CD1c-positive myeloid dendritic cell (primary cell): ENCODE results near the gene RFX4.
"Not testable (repeated sequence)": the region's sequence is repeated elsewhere in the genome, so short reads cannot be mapped to it uniquely, and the experiment has no call there.

Source experiments
- DNase-seq: peaks from one replicate; pipeline ENCODE4 v3.0.0-alpha.2; 2016; ENCODE audit errors: extremely low spot score

Gene RFX4

GRCh38 chr12:106726603-106727202 lies 143.9 kb downstream of the RFX4 start:
- DNase-seq = not testable (repeated sequence)

- DNase-seq = no peak
These were observed 146.8 kb downstream of the RFX4 start for GRCh38 chr12:106729611-106730010.

- DNase-seq = no peak
These were observed 150.1 kb downstream of the RFX4 start for GRCh38 chr12:106732890-106733289.

- DNase-seq = no peak
These were observed 150.9 kb downstream of the RFX4 start for GRCh38 chr12:106733660-106734059.

GRCh38 chr12:106736051-106736957 lies 153.5 kb downstream of the RFX4 start:
- no peak for DNase-seq

- DNase-seq = no peak
These were observed 156.5 kb downstream of the RFX4 start for GRCh38 chr12:106739318-106739717.

GRCh38 chr12:106739815-106740530 lies 157.2 kb downstream of the RFX4 start:
- peak; percentile 27 for DNase-seq

- DNase-seq = peak; percentile 63
These were observed 158.0 kb downstream of the RFX4 start for GRCh38 chr12:106740818-106741217.

- DNase-seq = no peak
These were observed 158.4 kb downstream of the RFX4 start for GRCh38 chr12:106741247-106741646.

GRCh38 chr12:106743270-106743988 lies 160.6 kb downstream of the RFX4 start:
- DNase-seq = no peak

- DNase-seq = peak; percentile 27
These were observed 161.8 kb downstream of the RFX4 start for GRCh38 chr12:106744600-106744999.

- DNase-seq = no peak
These were observed 162.5 kb downstream of the RFX4 start for GRCh38 chr12:106745181-106745745.

- DNase-seq = no peak
These were observed 165.2 kb downstream of the RFX4 start for GRCh38 chr12:106747973-106748436.

- no peak for DNase-seq
These were observed 167.7 kb downstream of the RFX4 start for GRCh38 chr12:106750524-106750923.

- no peak for DNase-seq
These were observed 170.7 kb downstream of the RFX4 start for GRCh38 chr12:106753526-106753925.

- no peak for DNase-seq
These were observed 171.5 kb downstream of the RFX4 start for GRCh38 chr12:106754331-106754730.

- DNase-seq = no peak
These were observed 175.0 kb downstream of the RFX4 start for GRCh38 chr12:106757623-106758348.

- DNase-seq = no peak
These were observed 175.7 kb downstream of the RFX4 start for GRCh38 chr12:106758349-106759110.

GRCh38 chr12:106759526-106760183 lies 176.9 kb downstream of the RFX4 start:
- no peak for DNase-seq
